HEK293 (cell line): ENCODE results near the gene SMTN.

Experiments
- CTCF ChIA-PET: fragments of 350-600 bp; formaldehyde crosslinking; extraction: SDS; loops from one replicate; lab custom pipeline; 2021; ENCODE audit warnings: antibody characterized with exemption; lab: Yijun Ruan, JAX
- POLR2A ChIA-PET: fragments of 300-600 bp; formaldehyde crosslinking; extraction: SDS; loops from one replicate; lab custom pipeline; 2020; ENCODE audit warnings: antibody characterized with exemption, inconsistent platforms; lab: Yijun Ruan, JAX
- H3K27ac ChIP-seq: fragments of 200-500 bp; sonication (Bioruptor generic); 2 replicates; pipeline ENCODE4 v1.5.1; 2014; ENCODE audit warnings: low read depth, low read length, control low read depth, inconsistent platforms; ENCODE audit errors: extremely low read depth
- H3K36me3 ChIP-seq, 2 experiments: fragments of 200-500 bp in 1 of 2; sonication (Bioruptor generic) in 1 of 2; 1 replicate in 1 of 2; 2 replicates in 1 of 2; pipeline ENCODE4 v1.5.1; 2014 to 2017; ENCODE audit warnings: inconsistent platforms in 2 of 2, low read length in 2 of 2; ENCODE audit not compliant: control insufficient read depth in 2 of 2, insufficient read depth in 1 of 2
- H3K4me1 ChIP-seq: fragments of 200-500 bp; sonication (Bioruptor generic); 2 replicates; pipeline ENCODE4 v1.5.1; 2014; ENCODE audit warnings: mild to moderate bottlenecking, low read length, inconsistent platforms; ENCODE audit not compliant: control insufficient read depth, insufficient read depth
- H3K4me3 ChIP-seq: 2 replicates; pipeline ENCODE4 v1.5.1; 2011; ENCODE audit warnings: low read depth, mild to moderate bottlenecking, control low read depth, low read length, moderate library complexity
- H3K9me3 ChIP-seq: fragments of 200-500 bp; sonication (Bioruptor generic); 2 replicates; pipeline ENCODE4 v1.5.1; 2014; ENCODE audit warnings: low read depth, low read length, inconsistent platforms; ENCODE audit not compliant: control insufficient read depth, insufficient read depth
- EGR2 ChIP-seq: fragments of 450-650 bp; formaldehyde crosslinking; IDR thresholded peaks from 2 replicates; pipeline ENCODE4 v1.5.1; 2016; ENCODE audit warnings: low read depth, missing biosample characterization, missing genetic modification characterization
- GLIS2 ChIP-seq: fragments of 450-650 bp; formaldehyde crosslinking; IDR thresholded peaks from 2 replicates; pipeline ENCODE4 v1.5.1; 2016; ENCODE audit warnings: missing biosample characterization, missing genetic modification characterization
- HOXA7 ChIP-seq: sonication (generic); formaldehyde crosslinking; IDR thresholded peaks from 2 replicates; pipeline ENCODE4 v1.8.1; 2022; ENCODE audit warnings: missing genetic modification reagents, borderline replicate concordance
- MZF1 ChIP-seq: fragments of 450-650 bp; formaldehyde crosslinking; IDR thresholded peaks from 2 replicates; pipeline ENCODE4 v1.5.1; 2017; ENCODE audit warnings: missing biosample characterization, missing genetic modification characterization, borderline replicate concordance
- RBAK ChIP-seq: fragments of 450-650 bp; formaldehyde crosslinking; IDR thresholded peaks from 2 replicates; pipeline ENCODE4 v1.5.1; 2016; ENCODE audit warnings: missing biosample characterization, missing genetic modification characterization
- SCRT1 ChIP-seq: fragments of 450-650 bp; formaldehyde crosslinking; IDR thresholded peaks from 2 replicates; pipeline ENCODE4 v1.5.1; 2016; ENCODE audit warnings: missing biosample characterization, missing genetic modification characterization, borderline replicate concordance
- SCRT2 ChIP-seq: fragments of 450-650 bp; formaldehyde crosslinking; IDR thresholded peaks from 2 replicates; pipeline ENCODE4 v1.5.1; 2016; ENCODE audit warnings: missing biosample characterization, missing genetic modification characterization
- ZFP69B ChIP-seq: fragments of 450-650 bp; formaldehyde crosslinking; IDR thresholded peaks from 2 replicates; pipeline ENCODE4 v1.5.1; 2016; ENCODE audit warnings: missing biosample characterization, missing genetic modification characterization
- ZNF23 ChIP-seq: fragments of 450-650 bp; formaldehyde crosslinking; IDR thresholded peaks from 2 replicates; pipeline ENCODE4 v1.5.1; 2016; ENCODE audit warnings: missing biosample characterization, missing genetic modification characterization, borderline replicate concordance
- ZNF366 ChIP-seq: fragments of 450-650 bp; formaldehyde crosslinking; conservative IDR thresholded peaks from 2 replicates; pipeline ENCODE4 v1.5.1; 2016; ENCODE audit warnings: missing biosample characterization, missing genetic modification characterization
- ZNF394 ChIP-seq: fragments of 450-650 bp; formaldehyde crosslinking; IDR thresholded peaks from 2 replicates; pipeline ENCODE4 v1.5.1; 2016; ENCODE audit warnings: missing biosample characterization, missing genetic modification characterization, mild to moderate bottlenecking, moderate library complexity, borderline replicate concordance
- ZNF433 ChIP-seq: fragments of 450-650 bp; formaldehyde crosslinking; IDR thresholded peaks from 2 replicates; pipeline ENCODE4 v1.5.1; 2016; ENCODE audit warnings: missing biosample characterization, missing genetic modification characterization, low read depth
- ZNF555 ChIP-seq: fragments of 450-650 bp; formaldehyde crosslinking; conservative IDR thresholded peaks from 2 replicates; pipeline ENCODE4 v1.5.1; 2017; ENCODE audit warnings: missing biosample characterization, mild to moderate bottlenecking, missing genetic modification characterization, inconsistent platforms
- ZNF561 ChIP-seq: fragments of 450-650 bp; IDR thresholded peaks from 2 replicates; pipeline ENCODE4 v1.5.1; 2018; ENCODE audit warnings: missing biosample characterization, missing genetic modification characterization, borderline replicate concordance
- ZNF585B ChIP-seq: fragments of 450-650 bp; formaldehyde crosslinking; IDR thresholded peaks from 2 replicates; pipeline ENCODE4 v1.5.1; 2016; ENCODE audit warnings: missing biosample characterization, missing genetic modification characterization
- ZNF645 ChIP-seq: fragments of 450-650 bp; formaldehyde crosslinking; IDR thresholded peaks from 2 replicates; pipeline ENCODE4; 2016; ENCODE audit warnings: missing biosample characterization, missing genetic modification characterization
- ZNF670 ChIP-seq: fragments of 450-650 bp; formaldehyde crosslinking; IDR thresholded peaks from 2 replicates; pipeline ENCODE4 v1.5.1; 2016; ENCODE audit warnings: missing biosample characterization, missing genetic modification characterization, low read depth
- ZNF747 ChIP-seq: fragments of 450-650 bp; formaldehyde crosslinking; IDR thresholded peaks from 2 replicates; pipeline ENCODE4 v1.5.1; 2016; ENCODE audit warnings: missing biosample characterization, missing genetic modification characterization

Gene SMTN

GRCh38 chr22:31094021-31094551 lies 13.0 kb downstream of the SMTN start:
- ChIA-PET CTCF (interaction anchor here (0.6 to 1.2 kb wide), 4 partner anchors 51 to 674 kb away, joined by 3 read pairs; no protein-coding TSS in a partner anchor), POLR2A (interaction anchor here (0.8 to 1.7 kb wide), 4 partner anchors 13 to 126 kb away, joined by 3 to 5 read pairs (median 3); partner anchors contain the start of genes MORC2, RNF185, SELENOM and SMTN)
- no peak for TF ChIP-seq EGR2 (tag by site-specific recombination)
- peak; percentile 21; the same call in 1 of the 2 replicates for TF ChIP-seq GLIS2 (tag by site-specific recombination)
- no peak overlapping the region for H3K4me3 ChIP-seq
- no peaks in the 10 kb centered on the region for H3K9me3 ChIP-seq
- no peaks in the 10 kb centered on the region for H3K4me1 ChIP-seq
- peaks cover 0 to 71% of the 10 kb centered on the region in 2 experiments; a peak in 2 of 3 replicates for H3K36me3 ChIP-seq
- no peak overlapping the region for H3K27ac ChIP-seq

- H3K4me1 ChIP-seq, result no peaks in the 10 kb centered on the region
- H3K4me3 ChIP-seq, result no peak overlapping the region
- TF ChIP-seq ZNF433, result no peak
- no peak for TF ChIP-seq ZNF561 (tag by site-specific recombination)
- TF ChIP-seq SCRT1, result peak; percentile 43; the same call in 1 of the 2 replicates
- TF ChIP-seq ZFP69B (tag by site-specific recombination), result no peak
- no peak for TF ChIP-seq ZNF23 (tag by site-specific recombination)
- TF ChIP-seq MZF1 (tag by site-specific recombination), result no peak
- no peak for TF ChIP-seq ZNF555 (tag by site-specific recombination)
- TF ChIP-seq ZNF670 (tag by site-specific recombination), result no peak
- TF ChIP-seq ZNF747 (tag by site-specific recombination), result no peak
- TF ChIP-seq SCRT2, result peak; percentile 61; the same call in 1 of the 2 replicates
- TF ChIP-seq HOXA7 (CRISPR knock-in tag), result no peak
- no peak for TF ChIP-seq ZNF585B (tag by site-specific recombination)
- POLR2A ChIA-PET, result interaction anchor here (1.0 to 1.7 kb wide), 3 partner anchors 13 to 65 kb away, joined by 3 to 5 read pairs (median 5); partner anchors contain the start of genes RNF185 and SELENOM
- CTCF ChIA-PET, result interaction anchor here (0.6 to 1.8 kb wide), 3 partner anchors 12 to 673 kb away, joined by 3 to 8 read pairs (median 4); no protein-coding TSS in a partner anchor
- no peaks in the 10 kb centered on the region for H3K9me3 ChIP-seq
- peaks cover 0 to 71% of the 10 kb centered on the region in 2 experiments; a peak in 2 of 3 replicates for H3K36me3 ChIP-seq
- H3K27ac ChIP-seq, result no peak overlapping the region
These were observed 13.6 kb downstream of the SMTN start for GRCh38 chr22:31094741-31095140.

GRCh38 chr22:31095637-31096249 lies 14.6 kb downstream of the SMTN start:
- Histone ChIP-seq H3K4me3 (no peak overlapping the region), H3K4me1 (no peaks in the 10 kb centered on the region), H3K9me3 (no peaks in the 10 kb centered on the region), H3K27ac (no peak overlapping the region), H3K36me3 (peaks cover 0 to 70% of the 10 kb centered on the region in 2 experiments; a peak in 2 of 3 replicates)
- peak; percentile 92 for TF ChIP-seq ZNF394 (tag by site-specific recombination)
- TF ChIP-seq RBAK (tag by site-specific recombination), result no peak
- no peak for TF ChIP-seq ZNF366 (tag by site-specific recombination)
- TF ChIP-seq ZNF645, result no peak
- ChIA-PET POLR2A (interaction anchor here (0.8 to 1.3 kb wide), 3 partner anchors 12 to 127 kb away, joined by 3 to 5 read pairs (median 5); partner anchors contain the start of genes MORC2, SELENOM, SMTN and TUG1), CTCF (interaction anchor here (0.6 to 2.1 kb wide), 8 partner anchors 8 to 177 kb away, joined by 3 to 22 read pairs (median 4); partner anchors contain the start of gene SELENOM)
